ENCODE data around the gene TSEN2.

GRCh38 chr3:12478326-12478725 is 6.0 kb upstream of the TSEN2 start:
- no peak for TF ChIP-seq CTCF (IDR thresholded peaks at IDR 0.05)
- no peak for TF ChIP-seq POLR2A (IDR thresholded peaks at IDR 0.05)
